Neural progenitor cell (in vitro differentiated cells): Measurements from ENCODE around the gene TGM5. TPM values are rescaled to one million over a fixed set of nuclear protein-coding genes. Genes with fewer than 3 reads are reported as not detected.

Experiments used
- DNase-seq: peaks from one replicate; pipeline ENCODE4 v3.0.0-alpha.2; 2016; ENCODE audit warnings: low spot score
- H2AFZ ChIP-seq: fragments of 200-600 bp; sonication (generic); replicated peaks from 2 replicates; pipeline ENCODE4 v1.6.1; 2016; ENCODE audit warnings: antibody characterized with exemption
- H3F3A ChIP-seq: fragments of 200-600 bp; sonication (generic); 2 replicates; pipeline ENCODE4 v1.6.1; 2016; ENCODE audit warnings: antibody characterized with exemption, low read depth
- H3K27ac ChIP-seq: fragments of 200-600 bp; sonication (generic); 2 replicates; pipeline ENCODE4 v1.5.1; 2016; ENCODE audit warnings: mild to moderate bottlenecking
- H3K27me3 ChIP-seq: fragments of 200-600 bp; sonication (generic); 2 replicates; pipeline ENCODE4 v1.6.1; 2016; ENCODE audit warnings: mild to moderate bottlenecking, moderate library complexity
- H3K36me3 ChIP-seq: fragments of 200-600 bp; sonication (generic); 2 replicates; pipeline ENCODE4 v1.5.1; 2016
- H3K4me1 ChIP-seq: fragments of 200-600 bp; sonication (generic); 2 replicates; pipeline ENCODE4 v1.6.1; 2016; ENCODE audit warnings: mixed run types
- H3K4me2 ChIP-seq: fragments of 200-600 bp; sonication (generic); 2 replicates; pipeline ENCODE4 v1.6.1; 2016
- H3K4me3 ChIP-seq: fragments of 200-600 bp; sonication (generic); 2 replicates; pipeline ENCODE4 v1.5.1; 2016
- H3K79me2 ChIP-seq: fragments of 200-600 bp; sonication (generic); 2 replicates; pipeline ENCODE4 v1.6.1; 2016; ENCODE audit warnings: low read depth
- H3K9ac ChIP-seq: fragments of 200-600 bp; sonication (generic); 2 replicates; pipeline ENCODE4 v1.6.1; 2016
- H3K9me3 ChIP-seq: fragments of 200-600 bp; sonication (generic); 2 replicates; pipeline ENCODE4 v1.5.1; 2016; ENCODE audit warnings: low read depth
- H4K20me1 ChIP-seq: fragments of 200-600 bp; sonication (generic); 2 replicates; pipeline ENCODE4 v1.6.1; 2016; ENCODE audit warnings: low read depth
- H3K27ac Mint-ChIP-seq: 3 replicates; pipeline ENCODE4 v1.8.0; 2021; ENCODE audit warnings: mixed read lengths
- H3K27me3 Mint-ChIP-seq: 2 replicates; pipeline ENCODE4 v1.8.0; 2022; ENCODE audit warnings: low read depth, mild to moderate bottlenecking, inconsistent platforms, moderate library complexity, mixed read lengths; ENCODE audit not compliant: insufficient read depth
- H3K36me3 Mint-ChIP-seq: 3 replicates; pipeline ENCODE4 v1.8.0; 2021; ENCODE audit warnings: mixed read lengths
- H3K4me1 Mint-ChIP-seq: 3 replicates; pipeline ENCODE4 v1.8.0; 2021; ENCODE audit warnings: mixed read lengths
- H3K4me3 Mint-ChIP-seq: 3 replicates; pipeline ENCODE4 v1.8.0; 2021; ENCODE audit warnings: mild to moderate bottlenecking, moderate library complexity, mixed read lengths
- H3K9me3 Mint-ChIP-seq: 3 replicates; pipeline ENCODE4 v1.8.0; 2020; ENCODE audit warnings: mixed read lengths
- CTCF ChIP-seq: fragments of 200-600 bp; sonication (generic); IDR thresholded peaks from 2 replicates; pipeline ENCODE4 v1.5.1; 2017; ENCODE audit warnings: antibody characterized with exemption, mild to moderate bottlenecking
- EZH2 ChIP-seq: fragments of 200-600 bp; sonication (generic); IDR thresholded peaks from 2 replicates; pipeline ENCODE4 v1.6.1; 2017; ENCODE audit warnings: antibody characterized with exemption, mild to moderate bottlenecking, moderate library complexity
- EZH2phosphoT487 ChIP-seq: fragments of 200-600 bp; sonication (generic); IDR thresholded peaks from 2 replicates; pipeline ENCODE4 v1.6.1; 2017; ENCODE audit warnings: antibody characterized with exemption
- total RNA-seq: library from RNA; depleted of rRNA; stranded (reverse); fragments of >200 nt; gene quantifications from 2 replicates; pipeline ENCODE4 v1.2.3, GENCODE V29; 2015; ENCODE audit warnings: low replicate concordance

Gene TGM5
- total RNA-seq, 1 donor from 2014 or later, result not detected

DNA sequence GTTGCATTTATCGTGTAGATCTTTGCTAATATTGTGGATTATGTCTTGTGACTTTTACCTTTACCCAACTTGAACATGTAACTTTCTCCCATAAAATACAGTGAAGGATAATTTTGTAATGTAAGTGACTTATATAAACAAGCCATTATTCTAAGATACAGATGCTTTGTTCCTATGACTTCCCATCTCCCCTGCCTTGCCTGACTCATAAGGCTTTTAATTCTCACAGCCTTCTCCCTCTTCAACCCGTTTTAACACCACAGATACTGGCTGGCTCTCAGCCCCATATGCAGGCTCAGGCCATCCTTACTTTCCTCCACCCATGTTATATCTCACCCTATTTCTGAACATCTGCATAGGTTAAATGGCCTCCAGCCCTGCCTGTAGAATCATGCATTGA lies 77.4 kb downstream of the TGM5 start:
- Mint-ChIP-seq H3K4me1 (peaks cover 9% of the 10 kb centered on the region), H3K4me3 (no peak overlapping the region), H3K9me3 (no peaks in the 10 kb centered on the region), H3K36me3 (peaks cover 2% of the 10 kb centered on the region), H3K27me3 (no peaks in the 10 kb centered on the region), H3K27ac (no peak overlapping the region)
- no peak for TF ChIP-seq EZH2
- no peak for TF ChIP-seq EZH2phosphoT487
- no peak for TF ChIP-seq CTCF
- H3K4me2 ChIP-seq, result no peak overlapping the region
- no peak overlapping the region for H2AFZ ChIP-seq
- peaks cover 18% of the 10 kb centered on the region for H3F3A ChIP-seq
- no peak overlapping the region for H3K27ac ChIP-seq
- no peaks in the 10 kb centered on the region for H3K27me3 ChIP-seq
- H3K9ac ChIP-seq, result no peak overlapping the region
- no peaks in the 10 kb centered on the region for H3K9me3 ChIP-seq
- no peak overlapping the region for H3K4me3 ChIP-seq
- peaks cover 3% of the 10 kb centered on the region for H4K20me1 ChIP-seq
- peaks cover 9% of the 10 kb centered on the region for H3K36me3 ChIP-seq
- peaks cover 4% of the 10 kb centered on the region for H3K4me1 ChIP-seq
- no peak for DNase-seq
- H3K79me2 ChIP-seq, result peaks cover 16% of the 10 kb centered on the region

- Histone ChIP-seq H3F3A (peaks cover 20% of the 10 kb centered on the region), H3K27me3 (no peaks in the 10 kb centered on the region), H3K9ac (no peak overlapping the region), H3K4me3 (no peak overlapping the region), H3K36me3 (peaks cover 4% of the 10 kb centered on the region), H3K79me2 (peaks cover 16% of the 10 kb centered on the region), H3K4me2 (no peak overlapping the region), H3K9me3 (no peaks in the 10 kb centered on the region), H3K27ac (no peak overlapping the region), H2AFZ (no peak overlapping the region), H3K4me1 (peaks cover 4% of the 10 kb centered on the region), H4K20me1 (peaks cover 3% of the 10 kb centered on the region)
- peak; percentile 64 for DNase-seq
- Mint-ChIP-seq H3K36me3 (peaks cover 2% of the 10 kb centered on the region), H3K4me3 (peak overlapping the region; percentile 36), H3K27me3 (no peaks in the 10 kb centered on the region), H3K9me3 (no peaks in the 10 kb centered on the region), H3K4me1 (peaks cover 9% of the 10 kb centered on the region), H3K27ac (no peak overlapping the region)
- TF ChIP-seq EZH2phosphoT487, result no peak
- peak; percentile 65 for TF ChIP-seq CTCF
These were observed 79.1 kb downstream of the TGM5 start for GRCh38 chr15:43187544-43188155.

- no peaks in the 10 kb centered on the region for H3K9me3 Mint-ChIP-seq
- H3K4me3 ChIP-seq, result peak overlapping the region; percentile 81
- peak overlapping the region; percentile 78 for H3K27ac Mint-ChIP-seq
- H2AFZ ChIP-seq, result peak overlapping the region; percentile 98
- H3K27ac ChIP-seq, result peak overlapping the region; percentile 77
- no peaks in the 10 kb centered on the region for H3K36me3 ChIP-seq
- peaks cover 3% of the 10 kb centered on the region for H4K20me1 ChIP-seq
- H3F3A ChIP-seq, result peaks cover 20% of the 10 kb centered on the region
- H3K27me3 Mint-ChIP-seq, result no peaks in the 10 kb centered on the region
- peak overlapping the region; percentile 78 for H3K4me2 ChIP-seq
- H3K79me2 ChIP-seq, result peaks cover 16% of the 10 kb centered on the region
- H3K9me3 ChIP-seq, result no peaks in the 10 kb centered on the region
- no peak for DNase-seq
- peaks cover 9% of the 10 kb centered on the region for H3K4me1 Mint-ChIP-seq
- H3K4me3 Mint-ChIP-seq, result peak overlapping the region; percentile 96
- peak overlapping the region; percentile 71 for H3K9ac ChIP-seq
- H3K4me1 ChIP-seq, result peaks cover 4% of the 10 kb centered on the region
- peaks cover 2% of the 10 kb centered on the region for H3K36me3 Mint-ChIP-seq
- no peaks in the 10 kb centered on the region for H3K27me3 ChIP-seq
- no peak for TF ChIP-seq EZH2phosphoT487
- no peak for TF ChIP-seq EZH2
- TF ChIP-seq CTCF, result no peak
These were observed 80.8 kb downstream of the TGM5 start for GRCh38 chr15:43186003-43186353.
